GM18505 (cell line): ENCODE data around the gene FKTN.
"Not testable (repeated sequence)": the region's sequence is repeated elsewhere in the genome, so short reads cannot be mapped to it uniquely, and the experiment has no call there.

Source experiments
- ATAC-seq: cut with Tn5 transposase; IDR thresholded peaks from one replicate; pipeline ENCODE4 v1.9.1; 2021; ENCODE audit not compliant: unreplicated experiment
- POLR2A ChIP-seq: IDR thresholded peaks from 4 replicates; pipeline ENCODE4 v1.6.1; 2011; ENCODE audit warnings: borderline replicate concordance; ENCODE audit not compliant: insufficient read depth, insufficient read length; ENCODE audit errors: extremely low read depth

The FKTN gene

DNA sequence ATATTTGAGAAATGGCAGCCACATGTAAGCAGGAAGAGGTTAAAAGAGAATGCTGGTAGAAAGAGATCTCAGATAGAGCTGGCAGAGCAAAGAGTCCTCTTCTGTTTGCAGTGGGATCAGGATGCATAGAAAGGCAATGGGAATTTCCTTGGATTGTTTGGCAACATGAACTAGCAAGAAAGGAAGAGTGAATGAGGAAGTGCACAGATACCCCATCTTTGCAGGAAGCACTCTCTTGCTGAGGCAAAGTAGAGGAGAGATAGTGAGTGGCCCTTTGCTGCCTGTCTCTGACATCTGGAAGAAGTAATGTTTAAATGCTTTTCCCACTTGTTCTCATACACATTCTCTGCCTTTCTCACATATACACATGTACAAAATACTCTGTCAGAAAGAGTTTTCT, 14.5 kb downstream of the FKTN start:
- TF ChIP-seq POLR2A, result no peak
- no peak for ATAC-seq

GRCh38 chr9:105579952-105580351, 22.0 kb downstream of the FKTN start:
- not testable (repeated sequence) for ATAC-seq

- not testable (repeated sequence) for ATAC-seq
Observed at GRCh38 chr9:105581550-105581949, 23.6 kb downstream of the FKTN start.

- no peak for TF ChIP-seq POLR2A
- ATAC-seq, result no peak
Observed at GRCh38 chr9:105593145-105593544, 35.2 kb downstream of the FKTN start.

DNA sequence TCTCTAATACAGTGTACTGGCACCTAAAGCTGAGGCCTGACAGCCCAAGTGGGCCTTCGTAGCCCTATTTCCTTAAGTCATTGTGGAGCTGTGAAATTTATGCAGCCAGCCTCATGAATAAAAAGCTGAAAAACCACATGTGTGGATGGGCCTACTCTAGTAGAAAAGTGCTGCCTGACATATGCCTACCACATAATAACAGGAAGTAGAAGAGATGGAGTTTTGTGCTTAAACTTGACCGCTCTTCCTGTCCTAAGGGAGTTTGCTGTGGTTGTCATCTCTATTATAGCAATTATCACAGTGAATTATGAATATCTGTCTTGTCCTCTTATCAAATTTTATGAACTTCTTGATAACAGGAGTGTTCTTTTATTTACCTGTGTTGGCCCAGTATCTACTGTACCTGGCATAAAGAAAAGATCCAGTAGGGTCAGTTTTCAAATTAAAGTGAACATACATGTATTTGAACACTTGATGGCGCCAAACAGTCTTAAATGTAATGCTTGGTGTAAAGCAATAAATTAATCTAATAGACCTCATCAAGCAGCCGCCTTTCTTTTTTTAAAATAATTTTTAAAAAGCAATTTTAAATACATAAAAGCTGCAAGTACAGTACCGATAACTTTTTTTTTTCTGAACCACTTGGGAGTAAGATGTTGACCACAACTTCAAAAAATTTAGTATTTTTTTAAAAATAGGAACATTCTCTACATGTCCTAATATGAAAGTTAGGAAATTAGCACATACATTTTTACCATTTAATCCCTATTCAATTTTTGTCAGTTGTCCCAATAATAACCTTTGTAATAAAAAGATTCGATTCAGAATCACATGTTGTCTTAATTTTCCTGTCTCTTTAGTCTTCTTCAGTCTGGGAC, 51.0 kb downstream of the FKTN start:
- no peak for TF ChIP-seq POLR2A
- no peak for ATAC-seq

GRCh38 chr9:105621001-105621400, 63.1 kb downstream of the FKTN start:
- no peak for ATAC-seq

GRCh38 chr9:105625088-105625487, 67.2 kb downstream of the FKTN start:
- TF ChIP-seq POLR2A, result no peak
- no peak for ATAC-seq

More at GRCh38 chr9:105621001-105621400, 63.1 kb downstream of the FKTN start:
- no peak for TF ChIP-seq POLR2A

GRCh38 chr9:105632807-105633206, 74.9 kb downstream of the FKTN start:
- no peak for TF ChIP-seq POLR2A
- no peak for ATAC-seq

DNA sequence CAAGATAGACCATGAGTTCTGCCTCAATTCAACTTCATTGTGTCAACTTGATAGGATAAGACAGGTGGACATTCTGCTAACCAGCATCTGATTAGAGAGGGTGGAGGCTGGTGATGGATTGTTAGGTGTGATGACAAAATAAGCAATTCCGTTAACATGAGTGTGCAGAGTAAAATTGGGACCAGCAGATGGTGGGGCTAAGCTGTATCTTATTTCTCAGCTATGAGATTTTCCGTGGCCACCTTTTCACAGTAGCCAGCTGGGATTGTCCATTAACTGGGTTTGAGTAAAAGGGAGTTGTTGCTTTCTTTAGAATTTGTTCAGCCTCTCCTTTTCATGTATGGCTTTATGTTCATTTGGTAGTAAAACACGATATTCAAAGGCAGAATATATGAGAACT, 75.5 kb downstream of the FKTN start:
- no peak for ATAC-seq
- no peak for TF ChIP-seq POLR2A

DNA sequence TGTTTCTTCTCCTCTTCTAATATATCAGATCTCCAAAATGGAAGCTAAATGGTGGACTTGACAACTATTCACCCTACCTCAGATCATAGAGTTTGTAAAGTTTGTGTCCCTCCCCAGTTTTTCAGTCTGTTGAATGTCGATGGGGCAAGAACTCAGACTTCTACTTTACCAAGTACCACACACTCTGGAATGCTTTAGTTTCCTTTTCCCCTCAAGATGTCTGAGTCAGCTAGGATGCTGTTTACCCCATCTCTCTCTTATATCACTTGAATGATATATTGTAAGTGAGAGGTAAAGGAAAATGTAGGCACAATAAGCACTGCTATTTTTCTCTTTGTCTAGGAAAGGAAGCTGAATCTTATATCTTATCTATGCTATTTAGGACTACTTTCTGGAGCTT, 78.4 kb downstream of the FKTN start:
- ATAC-seq, result no peak
- TF ChIP-seq POLR2A, result no peak

GRCh38 chr9:105637787-105638395, 80.0 kb downstream of the FKTN start:
- TF ChIP-seq POLR2A, result no peak
- no peak for ATAC-seq

DNA sequence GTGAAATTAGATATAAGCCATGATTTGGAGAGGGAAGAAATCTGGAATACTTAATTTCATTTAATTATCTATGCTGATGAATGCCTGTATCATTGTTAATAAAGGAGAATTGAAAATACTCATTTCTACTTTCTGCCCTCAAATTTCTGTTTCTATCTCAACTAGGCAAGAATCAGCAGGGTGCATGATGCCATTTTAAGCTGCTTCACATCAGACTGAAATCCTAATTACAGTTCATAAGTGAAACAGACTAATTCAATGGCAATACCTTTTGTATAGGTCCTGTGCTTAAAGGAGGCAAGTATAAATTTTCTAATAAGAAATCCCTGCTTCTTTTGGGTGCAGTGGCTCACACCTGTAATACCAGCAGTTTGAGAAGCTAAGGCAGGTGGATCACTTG, 82.0 kb downstream of the FKTN start:
- no peak for ATAC-seq
- TF ChIP-seq POLR2A, result no peak

DNA sequence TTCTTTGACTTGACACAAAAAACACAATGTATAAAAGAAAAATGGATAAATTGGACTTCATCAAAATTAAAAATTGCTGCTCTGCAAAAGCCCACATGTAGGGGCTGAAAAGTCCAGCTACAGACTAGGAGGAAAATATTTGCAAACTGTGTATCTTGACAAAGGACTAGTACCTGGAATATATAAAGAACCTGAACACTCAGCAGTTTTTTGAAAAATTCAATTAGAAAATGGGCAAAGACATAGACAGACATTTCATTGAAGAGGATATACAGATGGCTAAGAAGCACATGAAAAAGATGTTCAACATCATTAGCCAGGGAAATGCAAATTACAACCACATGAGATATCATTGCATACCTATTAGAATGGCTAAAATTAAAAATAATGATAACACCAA, 85.9 kb downstream of the FKTN start:
- no peak for TF ChIP-seq POLR2A
- ATAC-seq, result no peak

DNA sequence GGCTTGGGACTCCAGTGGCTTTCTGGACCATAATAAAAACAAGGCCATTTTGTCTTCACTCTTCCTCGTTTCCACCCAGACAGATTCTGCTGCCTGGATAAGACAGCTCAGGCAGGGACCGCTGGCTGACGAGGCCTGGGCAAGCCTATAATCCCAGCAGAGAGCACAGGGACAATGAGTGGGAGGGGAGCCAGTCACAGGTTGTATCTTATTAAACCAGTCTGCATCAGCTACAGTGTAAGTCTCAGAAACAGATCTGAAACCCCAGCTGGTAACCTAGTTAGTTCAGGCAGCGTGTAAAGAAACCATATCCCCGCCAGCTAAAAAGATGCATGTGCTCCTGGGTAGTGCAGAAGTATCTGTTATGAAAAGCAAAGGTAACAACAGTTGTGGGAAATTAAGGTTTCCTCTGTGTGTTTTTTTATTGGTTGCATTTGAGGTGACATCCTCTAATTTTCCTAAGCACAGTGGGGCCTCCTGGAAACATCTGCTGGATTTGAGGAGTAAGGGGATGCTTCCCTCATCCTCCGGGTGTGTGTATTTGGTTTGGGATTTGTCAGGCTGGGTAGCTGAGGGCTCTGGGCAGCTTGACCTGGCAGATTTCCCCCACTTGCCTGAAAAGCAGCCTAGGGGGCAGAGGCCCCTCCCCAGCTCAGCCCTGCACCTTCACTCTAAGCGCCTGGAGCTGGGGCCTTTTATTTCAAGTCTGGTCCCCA, 89.1 kb downstream of the FKTN start:
- TF ChIP-seq POLR2A, result no peak
- no peak for ATAC-seq
